KG1 (cell line): ENCODE measurements around the gene CUL9.

Experiments
- DNase-seq: peaks from one replicate; lab custom pipeline; 2025; lab: John Stamatoyannopoulos, UW

Gene CUL9

GRCh38 chr6:43200541-43200940 is 18.5 kb downstream of the CUL9 start:
- no peak for DNase-seq

GRCh38 chr6:43202451-43202850 is 20.5 kb downstream of the CUL9 start:
- DNase-seq = no peak

GRCh38 chr6:43203029-43203717 is 21.2 kb downstream of the CUL9 start:
- DNase-seq = no peak

- no peak for DNase-seq
Observed at GRCh38 chr6:43203718-43204095, 21.7 kb downstream of the CUL9 start.

DNA sequence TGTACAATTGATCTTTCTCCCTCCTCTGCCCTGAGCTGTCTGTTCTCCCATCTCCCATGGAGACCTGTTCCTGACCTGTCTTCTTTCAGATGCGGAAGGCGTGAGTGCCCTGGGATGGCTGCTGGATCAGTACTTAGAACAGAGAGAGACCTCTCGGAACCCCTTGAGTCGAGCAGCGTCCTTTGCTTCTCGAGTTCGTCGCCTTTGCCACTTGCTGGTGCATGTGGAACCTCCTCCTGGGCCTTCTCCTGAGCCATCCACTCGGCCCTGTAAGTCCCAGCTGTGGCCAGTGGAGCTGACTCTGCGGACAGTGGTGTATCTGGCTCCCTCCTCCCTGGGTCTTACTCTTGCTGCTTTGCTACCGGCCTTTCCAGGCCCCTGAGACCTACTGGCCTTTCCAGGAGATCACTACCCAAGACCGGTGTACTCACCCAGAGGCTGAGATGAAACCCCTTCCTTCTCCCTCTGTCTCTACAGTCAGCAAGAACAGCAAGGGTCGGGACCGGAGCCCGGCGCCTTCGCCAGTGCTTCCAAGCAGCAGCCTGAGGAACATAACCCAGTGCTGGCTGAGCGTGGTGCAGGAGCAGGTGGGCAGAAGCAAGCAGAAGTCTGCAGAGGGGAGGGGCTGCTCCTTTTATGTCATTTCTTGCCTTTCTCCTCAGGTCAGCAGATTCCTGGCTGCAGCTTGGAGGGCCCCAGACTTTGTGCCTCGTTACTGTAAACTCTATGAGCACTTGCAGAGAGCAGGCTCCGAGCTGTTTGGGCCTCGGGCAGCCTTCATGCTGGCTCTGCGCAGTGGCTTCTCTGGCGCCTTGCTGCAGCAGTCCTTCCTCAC is 22.5 kb downstream of the CUL9 start:
- no peak for DNase-seq

GRCh38 chr6:43205849-43206248 is 23.9 kb downstream of the CUL9 start:
- DNase-seq = no peak

DNA sequence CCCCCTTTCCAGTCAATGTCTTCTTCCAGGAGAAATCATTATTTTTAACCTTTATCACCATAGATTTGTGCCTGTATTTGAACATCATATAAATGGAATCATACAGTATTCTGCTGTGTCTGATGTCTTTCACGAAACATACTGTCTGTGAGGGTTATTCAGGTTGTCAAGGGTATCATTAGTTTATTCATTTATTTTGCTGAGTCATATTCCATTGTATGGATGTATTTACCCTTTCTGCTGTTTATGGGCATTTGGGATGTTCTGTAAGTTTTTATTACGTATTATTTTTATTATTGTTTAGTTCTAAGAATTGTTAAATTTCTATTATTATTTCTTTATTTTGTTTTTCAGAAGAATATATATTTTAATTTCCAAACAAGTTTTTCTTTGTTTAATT is 25.3 kb downstream of the CUL9 start:
- DNase-seq = no peak

DNA sequence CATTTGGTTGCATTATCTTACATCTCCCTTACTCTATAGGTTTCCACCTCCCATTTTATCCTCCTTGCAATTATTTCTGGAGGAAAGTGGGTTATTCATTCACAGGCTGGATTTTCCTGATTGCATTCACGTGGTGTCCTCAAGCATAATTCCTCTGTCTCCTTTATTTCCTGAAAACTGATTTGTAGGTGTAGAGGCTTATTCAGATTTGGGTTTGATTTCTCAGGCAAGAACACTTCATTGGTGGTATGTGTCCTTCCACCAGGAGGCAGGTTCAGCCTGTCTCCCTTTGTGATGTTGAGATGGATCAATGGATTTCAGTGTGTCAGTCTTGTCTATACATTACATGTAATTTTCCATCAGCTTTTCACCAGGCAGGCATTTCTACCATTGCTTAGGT is 30.0 kb downstream of the CUL9 start:
- no peak for DNase-seq

DNA sequence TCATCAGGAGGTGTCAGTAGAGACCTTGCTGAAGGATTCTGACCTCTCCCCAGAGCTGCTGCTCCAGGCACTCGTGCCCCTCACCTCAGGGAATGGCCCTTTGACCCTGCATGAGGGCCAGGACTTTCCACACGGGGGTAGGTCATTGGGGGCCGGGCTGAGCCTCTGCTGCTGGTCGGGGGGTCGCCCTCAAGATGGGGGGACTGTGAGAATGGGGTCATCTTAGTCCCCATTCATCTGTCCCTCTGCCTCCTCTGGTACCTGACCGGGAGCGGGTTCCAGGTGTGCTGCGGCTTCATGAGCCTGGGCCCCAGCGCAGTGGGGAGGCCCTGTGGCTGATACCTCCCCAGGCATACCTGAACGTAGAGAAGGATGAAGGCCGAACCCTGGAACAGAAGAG is 31.4 kb downstream of the CUL9 start:
- no peak for DNase-seq

DNA sequence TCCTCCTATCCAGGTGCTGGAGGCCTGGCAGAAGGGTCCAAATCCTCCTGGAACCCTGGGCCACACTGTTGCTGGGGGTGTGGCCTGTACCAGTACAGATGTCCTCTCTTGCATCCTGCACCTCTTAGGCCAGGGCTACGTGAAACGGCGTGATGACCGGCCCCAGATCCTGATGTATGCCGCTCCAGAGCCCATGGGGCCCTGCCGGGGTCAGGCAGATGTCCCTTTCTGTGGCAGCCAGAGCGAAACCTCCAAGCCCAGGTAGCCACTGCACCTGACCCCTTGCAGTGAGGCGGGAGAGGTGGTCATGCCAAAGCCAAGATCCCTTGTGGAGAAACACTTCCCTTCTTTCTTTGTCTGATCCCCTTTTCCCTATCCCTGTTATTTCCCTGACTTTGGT is 33.1 kb downstream of the CUL9 start:
- no peak for DNase-seq

DNA sequence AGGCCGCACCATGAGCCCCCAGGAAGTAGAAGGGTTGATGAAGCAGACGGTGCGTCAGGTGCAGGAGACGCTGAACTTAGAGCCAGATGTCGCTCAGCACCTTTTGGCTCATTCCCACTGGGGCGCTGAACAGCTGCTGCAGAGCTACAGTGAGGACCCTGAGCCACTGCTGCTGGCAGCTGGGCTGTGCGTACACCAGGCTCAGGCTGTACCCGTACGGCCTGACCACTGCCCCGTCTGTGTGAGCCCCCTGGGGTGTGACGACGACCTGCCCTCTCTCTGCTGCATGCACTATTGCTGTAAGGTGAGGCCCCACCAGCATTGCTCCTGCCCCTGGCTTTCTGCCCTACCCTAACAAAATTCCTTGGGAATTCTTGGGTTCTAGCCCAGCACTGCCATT is 34.2 kb downstream of the CUL9 start:
- no peak for DNase-seq

GRCh38 chr6:43217351-43217750 is 35.4 kb downstream of the CUL9 start:
- no peak for DNase-seq

GRCh38 chr6:43219119-43219518 is 37.1 kb downstream of the CUL9 start:
- DNase-seq = no peak

- DNase-seq = no peak
Observed at GRCh38 chr6:43219814-43220213, 37.8 kb downstream of the CUL9 start.

- no peak for DNase-seq
Observed at GRCh38 chr6:43220439-43220951, 38.5 kb downstream of the CUL9 start.

- no peak for DNase-seq
Observed at GRCh38 chr6:43221046-43221972, 39.3 kb downstream of the CUL9 start.

GRCh38 chr6:43222418-43223059 is 40.5 kb downstream of the CUL9 start:
- no peak for DNase-seq

DNA sequence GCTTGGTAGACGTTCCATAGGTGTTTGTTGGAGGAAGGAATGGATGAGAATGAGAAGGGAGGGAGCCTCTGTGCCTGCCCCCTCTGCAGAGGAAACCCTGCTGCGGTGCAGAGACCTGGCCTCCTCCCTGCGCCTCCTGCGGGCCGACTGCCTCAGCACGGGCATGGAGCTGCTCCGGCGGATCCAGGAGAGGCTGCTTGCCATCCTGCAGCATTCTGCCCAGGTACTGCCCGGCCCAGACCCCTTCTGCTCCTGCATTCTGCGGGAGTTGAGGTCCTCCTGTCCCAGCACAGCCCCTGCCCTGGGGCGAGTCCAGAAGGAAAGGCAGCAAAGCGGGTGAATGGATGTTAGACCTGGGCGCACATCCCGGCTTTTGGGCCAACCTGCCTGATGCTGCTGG is 41.2 kb downstream of the CUL9 start:
- DNase-seq = no peak

DNA sequence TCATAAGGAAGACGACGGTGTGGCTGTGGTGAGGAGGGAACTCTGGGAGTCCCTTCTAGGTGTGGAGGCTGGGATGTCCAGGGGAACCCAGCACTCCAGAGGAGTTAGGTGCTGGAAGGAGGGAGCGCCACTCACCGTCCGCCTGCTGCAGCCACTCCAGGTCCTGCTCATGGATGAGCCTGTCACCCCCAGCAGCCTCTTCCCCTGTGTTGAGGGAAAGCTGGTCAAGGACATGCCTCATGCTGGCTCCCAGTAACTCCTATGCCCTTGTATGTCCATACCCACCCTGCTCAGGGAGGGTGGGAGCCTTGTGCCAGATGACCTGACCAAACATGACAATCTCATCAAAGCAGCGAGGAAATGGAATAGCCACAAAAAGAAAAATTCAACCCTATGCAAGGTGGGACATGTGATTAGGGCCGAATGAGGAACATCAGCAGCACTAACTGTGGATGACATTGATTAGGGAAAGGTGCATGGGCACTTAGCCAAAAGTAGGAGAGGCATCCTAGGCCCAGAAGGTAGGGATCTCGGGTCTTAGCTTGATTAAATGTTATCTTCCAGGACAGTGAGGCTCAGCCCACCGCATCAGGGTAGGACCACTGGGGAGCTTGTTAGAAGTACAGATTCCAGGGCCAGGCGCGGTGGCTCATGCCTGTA is 44.3 kb downstream of the CUL9 start:
- DNase-seq = no peak

DNA sequence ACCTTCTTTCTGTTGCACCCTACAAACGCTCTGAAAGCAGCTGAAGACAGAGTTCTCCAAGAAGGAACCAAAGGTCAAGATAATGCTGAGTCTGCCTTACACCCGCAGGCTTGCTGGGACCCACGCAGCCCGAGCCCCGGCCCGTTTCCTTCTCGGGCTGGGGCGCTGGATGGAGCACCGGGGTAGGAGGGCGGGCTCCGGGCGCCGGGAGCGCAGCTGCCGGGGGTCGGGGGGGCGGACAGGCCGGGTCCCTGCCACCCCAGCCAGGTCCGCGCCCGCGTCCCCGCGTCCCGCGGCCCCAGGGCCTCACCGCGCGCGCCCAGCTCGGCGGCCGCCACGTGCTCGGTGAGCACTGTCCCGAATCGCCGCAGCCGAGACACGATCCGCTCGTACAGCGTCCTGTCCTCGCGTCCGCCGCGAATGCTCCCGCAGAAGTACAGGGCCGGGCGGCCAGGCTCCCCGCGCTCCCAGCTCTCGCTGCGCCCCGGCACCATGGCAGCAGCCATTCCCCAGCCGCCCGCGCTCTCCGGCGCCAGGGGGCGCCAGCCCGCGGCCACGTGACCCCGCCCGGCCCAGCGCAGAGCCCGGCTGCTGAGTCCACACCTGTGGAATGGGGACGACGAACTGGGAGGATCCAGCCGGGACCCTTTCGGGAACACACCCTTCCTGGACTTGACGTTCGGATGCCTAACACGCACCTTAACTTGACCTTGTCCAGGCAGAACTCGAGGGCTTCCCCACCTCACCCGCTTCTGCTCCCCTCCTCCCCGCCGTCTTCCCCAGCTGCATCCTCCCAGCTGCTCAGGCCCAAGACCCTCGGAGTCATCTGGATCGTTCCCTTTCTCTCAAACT is 47.2 kb downstream of the CUL9 start, which contains the start of gene DNPH1:
Gene DNPH1 (minus strand): TSS at position 531 of the 852 bp plus-strand sequence. CDS start 25 bp downstream, at position 506.
- peak; percentile 26 for DNase-seq
